SK-N-SH (cell line): ENCODE results near the gene WSB2.

Experiments
- CTCF ChIP-seq: fragments of 200-600 bp; sonication (generic); IDR thresholded peaks from 2 replicates; pipeline ENCODE4 v1.6.1; 2017; ENCODE audit warnings: antibody characterized with exemption, mild to moderate bottlenecking, moderate library complexity
- EP300 ChIP-seq, 2 experiments: IDR thresholded peaks; 2 replicates each; pipeline versions ENCODE4 v1.4.0 to v1.6.1; 2012; ENCODE audit warnings: borderline replicate concordance in 1 of 2, low read depth in 1 of 2, low read length in 1 of 2
- EZH2phosphoT487 ChIP-seq: fragments of 200-600 bp; sonication (generic); IDR thresholded peaks from 2 replicates; pipeline ENCODE4 v1.6.1; 2017; ENCODE audit warnings: low read depth, mixed run types, mild to moderate bottlenecking, antibody characterized with exemption, moderate library complexity, borderline replicate concordance
- POLR2AphosphoS5 ChIP-seq: IDR thresholded peaks from 2 replicates; pipeline ENCODE4 v1.6.1; 2012; ENCODE audit warnings: low read depth, low read length
- REST ChIP-seq: IDR thresholded peaks from 2 replicates; pipeline ENCODE4 v1.6.1; 2012; ENCODE audit warnings: mild to moderate bottlenecking, low read depth, low read length, moderate library complexity
- RXRA ChIP-seq: IDR thresholded peaks from 2 replicates; pipeline ENCODE4 v1.4.0; 2012; ENCODE audit warnings: low read depth, mild to moderate bottlenecking, borderline replicate concordance
- TCF12 ChIP-seq: IDR thresholded peaks from 2 replicates; pipeline ENCODE4 v1.4.0; 2012
- TEAD4 ChIP-seq: IDR thresholded peaks from 2 replicates; pipeline ENCODE4 v1.4.0; 2012; ENCODE audit warnings: mild to moderate bottlenecking, borderline replicate concordance; ENCODE audit not compliant: insufficient read depth
- YY1 ChIP-seq: IDR thresholded peaks from 2 replicates; pipeline ENCODE4 v1.4.0; 2012; ENCODE audit warnings: low read depth, mild to moderate bottlenecking

- TF ChIP-seq CTCF (no peak), RXRA (no peak), EP300 (IDR thresholded peaks at IDR 0.05; ENCODE audit: borderline replicate concordance in 1 of 2, low read depth in 1 of 2, low read length in 1 of 2) (no peak), POLR2AphosphoS5 (no peak), EZH2phosphoT487 (no peak), TCF12 (no peak), TEAD4 (no peak), REST (no peak), YY1 (no peak)
These were observed 28.8 kb downstream of the WSB2 start for GRCh38 chr12:118032188-118032587.
